Measurements from ENCODE around the gene THBS3. TPM values are rescaled to one million over a fixed set of nuclear protein-coding genes. Genes with fewer than 3 reads are reported as not detected.

THBS3 gene
- total and polyA plus RNA-seq, 2 donors (not counting 1 experiment from before 2014, with no cell fraction given): 36.8 to 39.6 TPM

DNA sequence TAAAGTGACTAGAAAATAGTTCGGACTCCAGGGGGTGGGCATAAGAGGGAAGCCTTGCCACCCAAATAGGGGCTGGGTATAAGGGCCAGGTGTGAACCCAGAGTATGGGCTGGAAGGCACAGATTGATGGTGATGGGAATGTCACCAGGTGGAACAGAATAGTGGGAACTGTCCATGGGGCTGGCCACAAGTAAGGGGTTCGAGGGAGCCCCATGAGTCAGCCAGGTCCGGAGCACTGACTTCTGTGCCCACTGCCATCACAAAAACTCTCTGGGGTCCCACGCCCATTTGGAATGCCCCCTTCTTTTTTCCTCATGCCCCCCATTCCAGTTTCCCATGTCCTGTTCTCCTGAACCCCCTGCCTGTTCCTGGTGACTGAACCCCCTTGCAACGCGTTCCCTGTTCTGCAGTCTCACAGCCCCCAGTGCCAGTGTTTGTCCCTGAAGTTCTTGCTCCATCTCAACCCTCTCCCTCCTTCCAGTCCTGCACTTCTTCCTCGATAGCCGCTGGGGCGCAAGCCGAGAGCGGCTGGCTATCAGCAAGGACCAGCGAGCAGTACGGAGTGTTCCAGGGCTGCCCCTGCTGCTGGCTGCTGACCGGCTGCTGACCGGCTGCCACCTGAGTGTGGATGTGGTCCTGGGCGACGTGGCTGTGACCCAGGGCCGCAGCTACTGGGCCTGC is 26.2 kb downstream of the THBS3 start:
- no peak overlapping the region for H2AFZ ChIP-seq (ENCODE audit: low read length)
- H4K20me1 ChIP-seq (ENCODE audit: control insufficient read depth, extremely low read depth, insufficient read depth, low read length): no peaks in the 10 kb centered on the region
- H3K9ac ChIP-seq (ENCODE audit: insufficient read depth, low read length): no peak overlapping the region
- peaks cover 2% of the 10 kb centered on the region for H3K4me1 ChIP-seq (ENCODE audit: control insufficient read depth, extremely low read depth, insufficient read depth, low read length)
- H3K4me3 ChIP-seq (replicated peaks in 1 of 4; ENCODE audit: control extremely low read depth in 1 of 4, insufficient read depth in 1 of 4, low read depth in 3 of 4, low read length in 4 of 4): no peak overlapping the region
- H3K27me3 ChIP-seq (ENCODE audit: control insufficient read depth, insufficient read depth, low read length): no peaks in the 10 kb centered on the region
- no peaks in the 10 kb centered on the region for H3K9me3 ChIP-seq (ENCODE audit: control insufficient read depth, insufficient read depth, low read depth, low read length)
- no peak overlapping the region for H3K27ac ChIP-seq (ENCODE audit: insufficient read depth, low read length)
- no peak for TF ChIP-seq EZH2 (IDR thresholded peaks at IDR 0.05; ENCODE audit: low read length, missing control alignments)
- TF ChIP-seq CTCF (conservative IDR thresholded peaks at IDR 0.05 in 1 of 2, IDR thresholded peaks at IDR 0.05 in 1 of 2; ENCODE audit: low read depth in 1 of 2, low read length in 2 of 2): no peak
- no peaks in the 10 kb centered on the region for H3K79me2 ChIP-seq (ENCODE audit: control insufficient read depth, insufficient read depth, low read length)
- H3K36me3 ChIP-seq (ENCODE audit: control insufficient read depth, insufficient read depth, low read length): peaks cover 19% of the 10 kb centered on the region
- H3K4me2 ChIP-seq (ENCODE audit: extremely low read depth, insufficient read depth, low read length): no peak overlapping the region
- no peak for DNase-seq (ENCODE audit: low read depth in 2 of 2)

DNA sequence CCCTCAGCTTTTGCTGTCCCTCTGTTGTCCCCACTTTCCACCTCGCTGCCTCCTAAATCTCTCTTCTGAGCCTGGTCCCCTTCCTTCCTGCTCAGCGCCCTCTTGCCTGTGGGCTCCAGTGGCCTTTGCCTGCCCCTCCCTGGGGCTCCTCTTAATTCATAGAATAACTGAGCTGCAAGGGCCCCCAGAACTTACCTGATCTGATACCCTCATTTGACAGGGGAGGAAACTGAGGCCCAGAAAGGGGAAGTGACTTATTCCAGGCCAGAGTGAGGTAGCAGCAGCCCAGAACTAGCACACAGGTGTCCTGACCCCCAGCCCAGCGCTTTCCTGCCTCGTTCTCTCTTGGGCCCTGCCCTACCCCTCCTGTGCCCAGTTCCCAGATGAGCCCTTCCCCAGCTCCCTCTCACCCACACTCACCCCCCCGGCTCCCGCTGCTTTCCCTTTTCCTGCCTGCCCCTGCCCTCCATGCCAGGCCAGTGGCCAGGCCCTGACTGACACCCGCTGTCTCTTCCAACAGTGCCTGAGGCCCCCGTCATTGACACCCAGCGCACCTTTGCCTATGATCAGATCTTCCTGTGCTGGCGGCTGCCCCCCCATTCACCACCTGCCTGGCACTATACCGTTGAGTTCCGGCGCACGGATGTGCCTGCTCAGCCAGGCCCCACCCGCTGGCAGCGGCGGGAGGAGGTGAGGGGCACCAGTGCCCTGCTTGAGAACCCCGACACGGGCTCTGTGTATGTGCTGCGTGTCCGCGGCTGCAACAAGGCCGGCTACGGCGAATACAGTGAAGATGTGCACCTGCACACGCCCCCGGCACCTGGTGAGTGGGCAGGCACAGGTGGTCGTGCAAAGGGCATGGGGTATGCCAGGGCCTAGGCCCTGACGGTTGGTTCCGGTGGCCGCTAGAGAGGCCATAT is 28.3 kb downstream of the THBS3 start:
- no peak overlapping the region for H3K27ac ChIP-seq (ENCODE audit: insufficient read depth, low read length)
- no peak overlapping the region for H3K4me2 ChIP-seq (ENCODE audit: extremely low read depth, insufficient read depth, low read length)
- H3K9ac ChIP-seq (ENCODE audit: insufficient read depth, low read length): no peak overlapping the region
- no peaks in the 10 kb centered on the region for H3K9me3 ChIP-seq (ENCODE audit: control insufficient read depth, insufficient read depth, low read depth, low read length)
- no peaks in the 10 kb centered on the region for H4K20me1 ChIP-seq (ENCODE audit: control insufficient read depth, extremely low read depth, insufficient read depth, low read length)
- no peak overlapping the region for H3K4me3 ChIP-seq (replicated peaks in 1 of 4; ENCODE audit: control extremely low read depth in 1 of 4, insufficient read depth in 1 of 4, low read depth in 3 of 4, low read length in 4 of 4)
- H3K36me3 ChIP-seq (ENCODE audit: control insufficient read depth, insufficient read depth, low read length): peaks cover 17% of the 10 kb centered on the region
- H2AFZ ChIP-seq (ENCODE audit: low read length): no peak overlapping the region
- H3K27me3 ChIP-seq (ENCODE audit: control insufficient read depth, insufficient read depth, low read length): no peaks in the 10 kb centered on the region
- no peaks in the 10 kb centered on the region for H3K79me2 ChIP-seq (ENCODE audit: control insufficient read depth, insufficient read depth, low read length)
- no peak for TF ChIP-seq EZH2 (IDR thresholded peaks at IDR 0.05; ENCODE audit: low read length, missing control alignments)
- TF ChIP-seq CTCF (conservative IDR thresholded peaks at IDR 0.05 in 1 of 2, IDR thresholded peaks at IDR 0.05 in 1 of 2; ENCODE audit: low read depth in 1 of 2, low read length in 2 of 2): no peak
- no peak for DNase-seq (ENCODE audit: low read depth in 2 of 2)
- peaks cover 6% of the 10 kb centered on the region for H3K4me1 ChIP-seq (ENCODE audit: control insufficient read depth, extremely low read depth, insufficient read depth, low read length)

GRCh38 chr1:155178441-155179111 is 29.1 kb downstream of the THBS3 start:
- Histone ChIP-seq H3K79me2 (ENCODE audit: control insufficient read depth, insufficient read depth, low read length) (no peaks in the 10 kb centered on the region), H3K9ac (ENCODE audit: insufficient read depth, low read length) (no peak overlapping the region), H3K4me3 (replicated peaks in 1 of 4; ENCODE audit: control extremely low read depth in 1 of 4, insufficient read depth in 1 of 4, low read depth in 3 of 4, low read length in 4 of 4) (no peak overlapping the region), H4K20me1 (ENCODE audit: control insufficient read depth, extremely low read depth, insufficient read depth, low read length) (no peaks in the 10 kb centered on the region), H3K4me2 (ENCODE audit: extremely low read depth, insufficient read depth, low read length) (no peak overlapping the region), H2AFZ (ENCODE audit: low read length) (no peak overlapping the region), H3K27me3 (ENCODE audit: control insufficient read depth, insufficient read depth, low read length) (no peaks in the 10 kb centered on the region), H3K9me3 (ENCODE audit: control insufficient read depth, insufficient read depth, low read depth, low read length) (no peaks in the 10 kb centered on the region), H3K27ac (ENCODE audit: insufficient read depth, low read length) (no peak overlapping the region), H3K4me1 (ENCODE audit: control insufficient read depth, extremely low read depth, insufficient read depth, low read length) (peaks cover 6% of the 10 kb centered on the region), H3K36me3 (ENCODE audit: control insufficient read depth, insufficient read depth, low read length) (peaks cover 17% of the 10 kb centered on the region)
- DNase-seq (ENCODE audit: low read depth in 2 of 2): no peak
- TF ChIP-seq EZH2 (IDR thresholded peaks at IDR 0.05; ENCODE audit: low read length, missing control alignments) (no peak), CTCF (conservative IDR thresholded peaks at IDR 0.05 in 1 of 2, IDR thresholded peaks at IDR 0.05 in 1 of 2; ENCODE audit: low read depth in 1 of 2, low read length in 2 of 2) (no peak)

Measured in fibroblast of lung (primary cell).